ENCODE measurements around the gene DHX40. TPM values are rescaled to one million over a fixed set of nuclear protein-coding genes. Genes with fewer than 3 reads are reported as not detected.
A peak's percentile ranks its signal among the peaks of the same experiment; 100 is the strongest.

Gene DHX40, protein sequence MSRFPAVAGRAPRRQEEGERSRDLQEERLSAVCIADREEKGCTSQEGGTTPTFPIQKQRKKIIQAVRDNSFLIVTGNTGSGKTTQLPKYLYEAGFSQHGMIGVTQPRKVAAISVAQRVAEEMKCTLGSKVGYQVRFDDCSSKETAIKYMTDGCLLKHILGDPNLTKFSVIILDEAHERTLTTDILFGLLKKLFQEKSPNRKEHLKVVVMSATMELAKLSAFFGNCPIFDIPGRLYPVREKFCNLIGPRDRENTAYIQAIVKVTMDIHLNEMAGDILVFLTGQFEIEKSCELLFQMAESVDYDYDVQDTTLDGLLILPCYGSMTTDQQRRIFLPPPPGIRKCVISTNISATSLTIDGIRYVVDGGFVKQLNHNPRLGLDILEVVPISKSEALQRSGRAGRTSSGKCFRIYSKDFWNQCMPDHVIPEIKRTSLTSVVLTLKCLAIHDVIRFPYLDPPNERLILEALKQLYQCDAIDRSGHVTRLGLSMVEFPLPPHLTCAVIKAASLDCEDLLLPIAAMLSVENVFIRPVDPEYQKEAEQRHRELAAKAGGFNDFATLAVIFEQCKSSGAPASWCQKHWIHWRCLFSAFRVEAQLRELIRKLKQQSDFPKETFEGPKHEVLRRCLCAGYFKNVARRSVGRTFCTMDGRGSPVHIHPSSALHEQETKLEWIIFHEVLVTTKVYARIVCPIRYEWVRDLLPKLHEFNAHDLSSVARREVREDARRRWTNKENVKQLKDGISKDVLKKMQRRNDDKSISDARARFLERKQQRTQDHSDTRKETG
- total RNA-seq: 10 to 100 TPM; 11.7 to 21.2 (median 15.7) TPM
- 10 to 100 TPM in 1 of 2 donors, 1 to 10 TPM in 1; 6.6 to 16.7 TPM for polyA plus RNA-seq

DNA sequence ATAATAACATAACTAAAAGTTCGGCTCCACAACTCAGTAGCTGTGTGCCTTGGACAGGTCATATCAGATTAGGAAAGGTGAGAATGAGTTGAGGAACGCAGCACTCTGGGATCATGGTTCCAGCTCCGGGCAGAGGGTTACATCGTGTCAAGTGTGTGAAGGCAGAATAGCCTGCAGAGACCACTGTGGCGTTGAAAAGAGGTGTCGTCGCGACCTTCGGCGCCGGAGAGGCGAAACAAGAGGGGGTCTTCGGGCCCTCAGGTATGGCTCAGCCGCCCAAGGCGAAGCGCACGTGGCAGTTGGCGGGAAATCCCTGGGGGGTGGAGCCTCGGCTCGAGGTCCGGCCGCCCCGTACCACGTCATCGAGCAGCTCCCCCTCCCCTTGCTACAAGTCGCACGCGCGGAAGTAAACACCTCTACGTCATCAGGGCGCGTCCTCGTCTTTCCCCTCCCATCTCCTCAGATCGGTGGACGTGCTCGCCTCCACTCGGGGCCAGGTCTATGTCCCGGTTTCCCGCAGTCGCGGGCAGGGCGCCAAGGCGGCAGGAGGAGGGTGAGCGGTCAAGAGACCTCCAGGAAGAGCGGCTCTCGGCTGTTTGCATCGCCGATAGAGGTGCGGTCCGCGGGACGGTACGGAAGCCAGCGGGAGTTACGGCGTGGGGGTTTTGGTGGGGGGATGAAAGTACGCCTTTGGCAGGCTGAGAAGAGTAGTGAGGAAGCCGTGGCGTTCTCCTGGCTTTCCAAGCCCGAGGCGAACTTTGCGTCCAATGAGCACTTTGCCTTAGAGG is at the start of gene DHX40:
Gene DHX40 (plus strand): TSS at position 440 of the 788 bp plus-strand sequence. CDS start 62 bp downstream, at position 502.
- WGBS, 2 donors: 6 to 10% methylated on average over 62 of the region's 62 CpGs
- H3K27me3 ChIP-seq: no peaks in the 10 kb centered on the region
- ATAC-seq (peak; percentile 96 to 98 (median 98)), DNase-seq (peak; percentile 90 to 96 (median 93)), FAIRE-seq (no peak)
- H3K27ac ChIP-seq: peak within 1 kb of the TSS; percentile 44 to 80 (median 69)
- H3K36me3 ChIP-seq: no peaks in the 10 kb centered on the region
- TF ChIP-seq, protein P1, sequence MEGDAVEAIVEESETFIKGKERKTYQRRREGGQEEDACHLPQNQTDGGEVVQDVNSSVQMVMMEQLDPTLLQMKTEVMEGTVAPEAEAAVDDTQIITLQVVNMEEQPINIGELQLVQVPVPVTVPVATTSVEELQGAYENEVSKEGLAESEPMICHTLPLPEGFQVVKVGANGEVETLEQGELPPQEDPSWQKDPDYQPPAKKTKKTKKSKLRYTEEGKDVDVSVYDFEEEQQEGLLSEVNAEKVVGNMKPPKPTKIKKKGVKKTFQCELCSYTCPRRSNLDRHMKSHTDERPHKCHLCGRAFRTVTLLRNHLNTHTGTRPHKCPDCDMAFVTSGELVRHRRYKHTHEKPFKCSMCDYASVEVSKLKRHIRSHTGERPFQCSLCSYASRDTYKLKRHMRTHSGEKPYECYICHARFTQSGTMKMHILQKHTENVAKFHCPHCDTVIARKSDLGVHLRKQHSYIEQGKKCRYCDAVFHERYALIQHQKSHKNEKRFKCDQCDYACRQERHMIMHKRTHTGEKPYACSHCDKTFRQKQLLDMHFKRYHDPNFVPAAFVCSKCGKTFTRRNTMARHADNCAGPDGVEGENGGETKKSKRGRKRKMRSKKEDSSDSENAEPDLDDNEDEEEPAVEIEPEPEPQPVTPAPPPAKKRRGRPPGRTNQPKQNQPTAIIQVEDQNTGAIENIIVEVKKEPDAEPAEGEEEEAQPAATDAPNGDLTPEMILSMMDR (IDR thresholded peaks at IDR 0.05): no peak
- intact Hi-C loops (cut with DNase I): no loop called here
- no peaks in the 10 kb centered on the region for H3K9me3 ChIP-seq
- H3K4me3 ChIP-seq: peak within 1 kb of the TSS; percentile 78 to 93 (median 91)
- peaks cover 6 to 10% (median 7%) of the 10 kb centered on the region in 3 donors for H3K4me1 ChIP-seq

GRCh38 chr17:59516451-59516850 is 49.0 kb upstream of the DHX40 start:
- H3K4me3 ChIP-seq: no peak overlapping the region
- DNase-seq (no peak), FAIRE-seq (no peak), ATAC-seq (no peak)
- H3K9me3 ChIP-seq: no peaks in the 10 kb centered on the region
- WGBS, 2 donors: 68 to 82% methylated on average over 2 of the region's 2 CpGs
- intact Hi-C loops (cut with DNase I): no loop called here
- no peak overlapping the region for H3K27ac ChIP-seq
- H3K36me3 ChIP-seq: no peaks in the 10 kb centered on the region
- H3K27me3 ChIP-seq: no peaks in the 10 kb centered on the region
- TF ChIP-seq, protein P1 (IDR thresholded peaks at IDR 0.05): no peak
- peaks cover 0 to 11% (median 0%) of the 10 kb centered on the region in 3 donors for H3K4me1 ChIP-seq

DNA sequence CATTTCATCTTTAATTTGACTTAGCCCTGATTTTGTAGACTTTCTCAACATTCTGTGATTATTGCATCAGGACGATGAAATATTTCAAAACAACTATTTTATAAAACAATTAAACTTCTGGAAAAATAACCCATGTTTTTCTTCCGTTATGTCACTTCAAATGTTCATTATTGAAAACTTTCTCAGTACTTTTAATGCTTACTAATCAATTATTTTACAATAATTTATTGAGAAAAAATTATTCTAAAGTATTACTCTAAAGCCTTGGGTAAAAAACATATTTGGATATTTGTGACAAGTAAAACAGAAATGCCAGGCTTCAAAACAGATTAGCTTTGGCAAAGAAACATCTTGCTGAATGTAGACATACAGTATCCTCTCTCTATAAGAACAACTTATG is 46.3 kb upstream of the DHX40 start:
- H3K4me1 ChIP-seq: peaks cover 0 to 8% (median 0%) of the 10 kb centered on the region in 3 donors
- no peaks in the 10 kb centered on the region for H3K27me3 ChIP-seq
- intact Hi-C loops (cut with DNase I): no loop called here
- H3K36me3 ChIP-seq: no peaks in the 10 kb centered on the region
- no peak overlapping the region for H3K4me3 ChIP-seq
- FAIRE-seq (no peak), ATAC-seq (no peak), DNase-seq (no peak)
- no peak overlapping the region for H3K27ac ChIP-seq
- no peaks in the 10 kb centered on the region for H3K9me3 ChIP-seq
- WGBS, 2 donors: 85% methylated on average over 2 of the region's 2 CpGs
- TF ChIP-seq, protein P1 (IDR thresholded peaks at IDR 0.05): no peak

- TF ChIP-seq, protein P1 (IDR thresholded peaks at IDR 0.05): no peak
- Histone ChIP-seq H3K27me3 (no peaks in the 10 kb centered on the region), H3K4me1 (peaks cover 0 to 3% (median 0%) of the 10 kb centered on the region in 3 donors), H3K4me3 (no peak overlapping the region), H3K27ac (no peak overlapping the region), H3K9me3 (no peaks in the 10 kb centered on the region), H3K36me3 (no peaks in the 10 kb centered on the region)
- DNase-seq (no peak), ATAC-seq (no peak), FAIRE-seq (no peak)
- intact Hi-C loops (cut with DNase I): no loop called here
- 61 to 72% methylated on average over 5 of the region's 5 CpGs for WGBS, 2 donors
Measured at GRCh38 chr17:59520251-59520650, 45.2 kb upstream of the DHX40 start.

Measured in pancreas (tissue), 10 donors.